Measurements from ENCODE around the gene KATNIP.

KATNIP gene

DNA sequence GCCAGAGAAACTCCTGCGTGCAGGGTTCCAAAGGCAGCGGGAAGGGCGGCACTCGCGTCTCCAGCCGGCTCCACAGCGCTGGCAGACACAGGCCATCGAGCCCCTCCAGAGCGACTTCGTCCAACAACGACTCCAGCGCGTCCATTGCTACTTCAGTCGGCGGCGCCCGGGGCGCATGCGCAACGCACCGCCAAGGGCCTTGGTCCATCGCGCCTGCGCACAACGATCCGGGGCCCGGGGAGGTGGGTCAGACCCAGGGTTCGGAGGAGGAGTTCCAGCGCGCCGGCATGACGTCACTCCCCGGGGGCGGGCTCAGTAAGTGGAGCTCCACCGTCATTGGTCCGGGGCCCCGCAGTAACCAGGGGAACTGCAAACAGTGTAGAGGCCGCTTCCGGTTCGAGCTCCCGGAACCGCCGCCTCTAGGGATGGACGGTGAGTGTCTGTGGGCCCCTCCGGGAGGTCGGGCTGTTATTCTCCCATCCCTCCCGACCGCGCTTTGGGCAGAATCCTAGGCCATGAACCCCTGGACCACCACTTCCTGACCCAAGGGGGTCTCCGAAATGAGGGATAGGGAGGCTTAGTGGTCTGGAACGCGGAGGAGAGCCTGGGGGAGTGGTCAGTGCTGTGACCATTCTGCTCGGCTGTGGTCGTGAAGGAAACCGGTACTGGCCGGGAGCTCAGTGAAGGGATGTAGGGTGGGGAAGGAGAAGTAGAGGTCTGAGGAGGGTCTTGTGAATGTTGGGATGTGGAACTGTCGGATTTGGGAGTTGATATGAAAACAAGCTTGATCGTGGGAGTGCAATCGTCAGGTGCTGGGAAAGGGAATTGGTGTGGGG, at the start of gene KATNIP, which contains the start of gene GTF3C1:
KATNIP (plus strand) TSS at position 399 of the 836 bp plus-strand sequence; CDS start at position 426, 27 bp downstream.
GTF3C1 (minus strand) TSS at position 168 of the 836 bp plus-strand sequence; CDS start at position 145, 23 bp downstream.
- peak; percentile 60 for DNase-seq

DNA sequence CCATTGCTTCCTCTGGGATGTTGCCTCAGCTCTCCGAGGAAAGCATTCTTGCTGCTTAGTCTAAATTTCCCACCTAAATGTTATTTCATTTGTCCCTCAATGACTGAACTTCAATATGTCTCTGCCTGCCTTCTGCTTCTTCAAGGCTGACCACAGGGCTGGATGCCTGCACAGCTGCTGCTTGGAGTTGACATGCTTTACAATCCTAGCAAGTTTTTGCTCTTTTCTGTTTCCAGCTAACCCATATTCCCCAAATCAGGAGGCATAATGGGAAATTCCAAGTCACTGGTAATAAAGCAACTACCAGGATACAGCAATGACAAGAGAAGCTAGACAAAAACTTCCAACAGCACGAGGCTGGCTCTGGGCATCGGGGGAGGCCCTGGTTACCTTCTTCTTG, 49.1 kb upstream of the KATNIP start:
- no peak for DNase-seq

DNA sequence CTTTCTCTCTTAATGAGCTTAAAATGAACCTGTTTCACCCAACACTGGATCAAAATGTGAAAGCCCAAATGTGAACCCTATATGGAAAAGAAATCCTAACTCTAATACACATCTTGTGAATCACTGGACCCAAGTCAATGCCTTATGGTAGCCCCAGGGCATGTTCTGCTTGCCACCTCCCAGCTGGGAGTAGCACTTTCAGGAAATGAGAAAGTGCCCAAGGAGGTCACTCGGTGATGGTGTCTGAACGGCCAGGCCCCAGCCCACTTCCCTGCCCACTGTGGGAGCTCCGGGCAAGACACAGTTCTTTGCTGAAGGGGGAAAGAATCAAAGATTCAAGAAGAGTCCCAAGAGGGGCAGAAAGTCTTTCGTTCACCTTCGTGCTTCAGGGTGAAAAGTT, 46.3 kb upstream of the KATNIP start:
- no peak for DNase-seq

DNA sequence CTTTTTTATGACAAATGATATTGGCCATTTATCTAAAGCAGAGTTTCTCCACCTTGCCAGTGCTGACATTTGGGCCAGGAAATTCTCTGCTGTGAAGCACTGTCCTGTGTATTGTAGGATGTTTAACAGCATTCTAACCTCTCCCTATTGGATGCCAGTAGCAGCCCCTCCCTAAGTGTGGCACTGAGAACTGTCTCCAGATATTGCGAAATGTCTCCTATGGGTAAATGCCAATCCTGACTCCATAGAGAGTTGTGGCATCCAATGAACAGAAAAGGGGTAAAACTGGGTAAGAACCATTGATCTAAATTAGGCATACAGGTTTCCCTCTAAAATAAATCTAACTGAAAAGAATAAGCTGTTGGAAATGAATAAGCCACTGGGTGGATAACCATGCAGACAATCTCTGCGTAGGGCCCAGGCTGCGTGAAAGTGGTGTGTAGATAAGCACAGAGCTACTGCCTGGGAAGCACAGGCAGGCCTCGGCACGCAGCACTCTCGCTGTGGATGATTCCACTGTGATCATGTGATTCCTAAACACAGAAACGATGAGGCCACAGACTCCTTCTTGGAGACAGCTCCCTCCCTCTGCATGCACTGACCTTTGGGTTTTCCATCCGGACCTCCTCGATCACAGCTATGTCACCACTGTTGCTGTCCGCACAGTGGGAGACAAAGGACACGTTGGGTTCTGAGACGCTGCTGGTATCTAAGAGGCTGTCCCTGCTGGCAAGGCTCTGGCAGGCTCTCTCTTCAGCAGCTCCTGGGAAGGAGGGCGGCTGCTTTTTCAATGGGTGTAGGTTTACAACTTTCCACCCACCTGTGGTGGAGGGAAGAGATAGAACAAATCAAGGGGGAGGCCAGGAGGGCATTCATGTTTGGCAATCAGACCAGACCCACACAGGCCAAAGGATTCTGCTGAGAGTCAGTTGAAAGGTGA, 44.4 kb upstream of the KATNIP start:
- DNase-seq = no peak

DNA sequence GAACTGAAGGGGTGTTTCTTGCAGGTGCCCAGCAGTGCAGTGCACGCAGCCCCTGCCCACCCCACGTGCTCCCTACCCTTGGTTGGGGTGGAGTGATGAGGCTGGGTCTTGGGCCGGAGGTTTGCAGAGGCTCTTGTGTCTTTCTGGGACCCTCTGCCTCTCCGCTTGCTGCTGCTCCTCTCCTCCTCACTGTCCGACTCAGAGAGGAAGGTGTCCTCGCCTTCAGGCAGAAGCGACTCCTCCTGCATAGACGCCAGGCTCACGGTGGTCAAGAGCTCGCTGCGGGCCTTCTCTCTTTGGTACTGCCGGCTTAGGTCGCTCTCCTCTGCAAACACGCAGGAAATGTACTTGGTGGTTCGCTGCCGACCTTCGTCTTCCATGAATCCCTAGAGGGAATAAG, 43.2 kb upstream of the KATNIP start:
- DNase-seq = no peak

DNA sequence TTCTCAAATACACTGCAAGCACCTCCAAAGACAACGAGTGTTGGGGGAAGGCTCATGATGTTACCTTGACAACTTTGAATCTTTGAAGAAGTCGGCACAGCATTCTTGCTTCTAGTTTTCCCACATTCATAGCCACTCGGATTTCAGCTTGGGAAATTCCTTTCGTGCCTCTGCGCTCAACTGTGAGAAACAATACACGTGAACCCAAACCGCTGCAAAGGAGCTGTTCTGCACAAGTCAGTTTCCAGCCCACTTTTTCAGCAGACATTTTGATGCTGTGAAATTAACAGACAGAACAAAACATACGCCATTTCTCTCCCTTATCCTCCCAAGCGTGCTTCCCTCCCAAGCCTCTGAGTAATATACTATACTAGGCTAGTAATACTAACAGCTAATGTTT, 41.5 kb upstream of the KATNIP start:
- no peak for DNase-seq

DNA sequence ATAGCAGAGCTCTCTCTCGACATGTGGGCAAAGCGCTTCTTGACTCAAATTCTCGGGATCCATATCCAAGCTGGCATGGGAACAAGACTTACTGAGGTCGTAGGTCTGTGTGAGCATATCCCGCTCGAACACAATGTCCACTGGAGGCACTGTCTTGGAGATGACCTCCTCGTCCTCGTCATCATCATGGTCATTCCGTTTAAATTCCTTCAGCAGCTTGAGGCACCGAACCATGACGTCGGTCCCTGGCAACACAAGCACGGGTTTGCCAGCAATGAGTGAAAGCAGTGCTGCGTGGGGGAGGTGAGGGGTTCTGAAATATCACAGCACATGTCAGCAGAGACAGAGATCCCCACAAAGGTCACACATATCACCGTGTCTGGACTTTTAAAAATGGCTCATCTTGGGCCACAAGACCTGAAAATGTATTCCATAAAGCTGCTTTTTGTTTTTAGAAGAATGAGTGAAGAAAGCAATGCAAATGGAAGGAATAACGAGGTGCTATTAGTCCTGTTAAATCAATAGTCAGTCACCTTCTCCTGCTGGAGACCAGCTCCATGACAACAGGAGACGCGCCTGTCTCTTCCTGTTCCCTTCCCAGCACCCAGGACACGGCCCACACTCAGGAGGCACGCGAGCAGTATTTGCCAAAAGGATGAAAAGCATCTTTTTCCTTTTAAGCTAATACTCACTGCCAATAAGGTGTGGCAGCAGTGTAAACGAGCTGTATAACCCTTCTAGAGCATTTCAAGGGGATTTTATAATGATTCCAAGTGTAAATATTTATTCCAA, 38.1 kb upstream of the KATNIP start:
- DNase-seq = no peak

DNA sequence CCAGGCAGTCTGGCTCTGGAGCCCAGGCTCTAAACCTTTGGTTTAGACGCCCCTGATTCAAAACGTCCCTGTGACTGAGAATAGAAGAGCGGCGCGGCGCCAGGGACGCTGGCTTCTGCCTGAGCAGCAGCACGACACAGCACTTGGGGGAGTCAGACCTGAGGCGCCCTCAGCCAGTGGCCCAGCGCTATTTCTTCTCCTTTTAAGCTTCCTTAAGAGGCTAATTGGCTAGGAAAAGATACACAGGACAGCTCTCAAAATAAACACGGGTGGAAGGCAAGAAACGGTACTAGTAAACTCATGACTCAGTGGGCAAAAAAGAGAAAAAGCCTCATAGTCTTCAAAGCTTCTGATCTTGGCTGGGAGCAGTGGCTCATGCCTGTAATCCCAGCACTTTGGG, 35.1 kb upstream of the KATNIP start:
- no peak for DNase-seq

DNA sequence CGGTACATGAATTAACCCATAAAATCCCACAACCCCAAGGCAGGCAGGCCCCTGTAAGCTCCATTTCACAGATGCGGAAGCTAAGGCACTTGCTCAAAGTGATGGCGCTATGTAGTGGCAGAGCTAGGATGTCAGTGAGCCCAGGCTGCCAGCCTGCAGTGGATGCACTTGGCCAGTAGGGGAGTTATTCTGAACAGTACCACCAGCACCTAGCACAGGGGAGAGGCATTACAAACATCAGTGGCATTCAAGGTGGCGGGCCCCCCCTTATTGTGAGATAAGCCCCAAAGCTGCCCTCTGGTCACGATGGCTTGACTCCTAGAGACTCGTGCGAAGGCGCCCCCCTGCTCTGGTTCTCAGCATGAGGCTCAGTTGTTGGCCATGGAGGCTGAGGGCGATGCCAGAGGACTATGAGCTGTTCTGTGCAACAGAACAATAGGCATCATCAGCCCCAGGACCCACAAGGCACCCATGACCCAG, 34.0 kb upstream of the KATNIP start:
- DNase-seq = no peak

DNA sequence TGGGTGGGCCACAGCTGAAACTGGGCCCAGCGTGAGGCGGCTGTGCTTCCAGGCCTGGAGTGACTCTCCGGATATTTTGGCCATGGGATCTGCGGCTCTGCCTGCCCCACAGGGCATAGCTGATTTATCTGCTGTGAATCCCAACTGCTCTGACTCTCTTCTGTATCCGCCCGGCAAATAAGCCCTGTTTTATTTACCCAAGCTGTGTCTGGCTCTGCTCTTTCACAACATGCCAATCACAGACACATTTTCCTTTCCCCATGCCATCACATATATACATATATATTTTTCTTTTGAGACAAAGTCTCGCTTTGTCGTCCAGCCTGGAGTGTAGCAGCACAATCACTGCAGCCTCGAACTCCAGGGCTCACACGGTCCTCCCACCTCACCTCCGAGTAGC, 33.6 kb upstream of the KATNIP start:
- no peak for DNase-seq

DNA sequence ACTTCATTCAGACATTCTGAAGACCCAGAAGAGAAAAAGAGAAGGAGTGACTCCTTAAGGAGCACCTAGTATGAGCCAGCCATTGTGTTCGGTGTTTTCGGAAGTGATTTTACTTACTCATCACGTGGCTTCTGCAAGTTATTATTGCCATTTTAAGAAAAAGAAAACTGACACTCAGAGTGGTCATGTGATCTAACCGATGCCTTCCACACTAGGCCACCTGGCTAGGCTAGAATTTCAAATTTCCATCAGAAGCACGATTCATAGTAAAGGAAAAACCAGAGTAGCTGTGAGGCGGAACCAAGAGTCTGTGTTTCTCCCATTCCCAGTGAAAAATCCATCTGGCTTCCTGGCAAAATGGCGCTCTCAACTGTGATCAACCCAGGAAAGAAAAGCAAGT, 32.3 kb upstream of the KATNIP start:
- DNase-seq = no peak

DNA sequence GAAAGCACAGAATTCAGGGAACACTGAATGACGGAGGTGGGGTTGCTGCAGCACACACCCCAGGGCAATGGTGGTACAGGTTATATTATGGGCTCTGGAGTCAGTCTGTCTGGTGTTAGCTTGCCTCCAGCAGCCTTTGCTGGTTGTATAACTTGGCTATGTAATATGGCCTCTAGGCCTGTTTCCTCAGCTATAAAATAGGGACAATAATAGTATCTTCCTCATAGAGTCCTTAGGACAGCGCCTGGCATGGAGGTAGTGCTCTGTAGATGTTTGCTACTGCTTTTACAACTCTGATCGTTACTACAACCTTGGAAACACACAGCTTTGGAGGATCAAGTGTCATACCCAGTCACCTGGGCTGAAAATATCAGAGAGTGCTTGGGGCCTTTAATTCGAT, 31.7 kb upstream of the KATNIP start:
- no peak for DNase-seq

DNA sequence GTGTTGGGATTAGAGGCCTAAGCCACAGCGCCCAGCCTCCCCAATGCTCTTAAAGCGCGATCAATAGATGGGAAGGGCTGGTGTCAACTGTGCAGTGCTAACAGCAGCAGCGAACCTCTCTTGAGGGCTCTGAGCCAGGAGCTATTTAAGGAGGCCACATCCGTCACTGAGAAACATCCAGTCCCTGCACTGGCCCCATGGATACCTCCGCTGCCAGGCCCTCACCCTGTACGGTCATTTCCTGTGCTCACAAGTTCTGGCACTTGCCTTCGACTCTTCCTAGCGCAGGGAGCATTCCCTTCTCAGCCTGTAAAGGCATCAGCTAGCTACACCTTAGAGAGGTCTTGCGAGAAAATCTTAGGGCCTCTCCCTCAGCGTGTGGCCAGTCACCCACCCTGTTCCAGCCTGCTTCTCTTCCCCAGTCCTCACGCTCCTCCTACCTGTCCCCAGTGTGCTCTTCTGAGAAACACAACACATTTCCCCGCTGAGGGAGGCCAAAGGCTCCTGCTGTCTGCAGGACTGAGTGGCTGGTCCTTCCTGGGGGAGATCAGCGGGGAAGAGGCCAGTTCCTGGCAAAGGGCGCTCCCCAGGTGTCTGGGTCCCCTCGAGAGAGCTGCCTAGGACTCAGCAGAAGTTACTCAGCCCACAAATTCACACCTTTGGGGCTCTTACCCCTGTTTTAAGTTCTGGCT, 28.8 kb upstream of the KATNIP start:
- no peak for DNase-seq

DNA sequence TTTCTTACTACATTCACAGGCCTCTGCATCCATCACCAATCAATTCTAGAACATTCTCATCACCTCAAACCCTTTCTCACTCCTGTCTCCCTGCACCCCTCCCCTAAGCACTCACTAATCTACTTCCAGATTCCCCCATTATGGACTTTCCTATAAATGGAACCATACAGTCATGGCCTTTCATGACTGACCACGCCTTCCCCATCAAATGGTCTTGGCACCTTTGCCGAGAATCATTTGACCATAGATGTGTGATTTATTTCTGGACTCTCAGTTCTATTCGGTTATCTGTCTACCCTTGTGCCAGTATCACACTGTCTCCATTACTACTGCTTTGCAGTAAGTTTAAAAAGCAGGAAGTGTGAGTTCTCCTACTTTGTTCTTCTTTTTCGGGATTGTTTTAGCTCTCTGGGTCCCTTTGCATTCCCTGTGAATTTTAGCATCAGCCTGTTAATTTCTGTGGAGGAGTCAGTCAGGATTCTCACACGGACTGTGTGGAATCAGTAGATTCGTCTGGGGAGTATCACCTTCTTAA, 27.7 kb upstream of the KATNIP start:
- DNase-seq = no peak

DNA sequence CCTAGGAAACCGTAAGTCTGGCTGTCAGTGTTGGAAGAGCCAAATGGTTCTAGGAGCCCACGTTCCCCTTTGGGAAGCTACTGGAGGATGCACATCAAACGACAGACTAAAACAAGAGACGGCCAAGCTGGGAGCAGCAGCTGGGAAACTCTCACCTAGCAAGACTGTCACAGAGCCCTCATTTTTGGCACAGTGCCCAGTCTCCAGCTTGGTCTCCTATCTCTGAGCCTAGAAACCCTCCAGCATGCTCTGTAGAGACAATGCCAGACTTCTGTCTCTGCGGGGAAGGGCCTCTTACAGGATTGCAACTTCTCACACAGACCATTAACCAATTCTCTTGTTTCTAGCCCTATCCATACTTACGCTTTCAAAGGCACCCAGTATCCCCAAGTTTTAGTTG, 23.8 kb upstream of the KATNIP start:
- no peak for DNase-seq

DNA sequence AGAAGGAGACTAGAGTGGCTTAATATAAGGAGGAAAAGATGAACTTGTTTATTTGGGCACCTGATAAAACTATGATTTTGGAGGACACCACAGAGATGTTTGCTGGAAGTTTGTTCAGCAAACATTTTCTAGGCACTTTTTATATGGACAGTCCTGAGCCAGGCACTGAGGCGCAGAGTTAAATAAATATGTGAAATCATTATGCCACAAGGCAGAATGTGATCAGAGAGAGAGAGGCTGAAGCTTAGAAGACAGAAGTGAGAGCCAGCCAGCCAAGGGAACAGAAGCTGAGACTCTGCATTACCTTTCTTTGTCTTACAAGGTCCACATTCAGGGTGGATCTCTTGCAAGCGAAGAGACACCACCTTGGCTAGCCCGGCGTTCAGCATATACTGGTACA, 21.6 kb upstream of the KATNIP start:
- DNase-seq = no peak

DNA sequence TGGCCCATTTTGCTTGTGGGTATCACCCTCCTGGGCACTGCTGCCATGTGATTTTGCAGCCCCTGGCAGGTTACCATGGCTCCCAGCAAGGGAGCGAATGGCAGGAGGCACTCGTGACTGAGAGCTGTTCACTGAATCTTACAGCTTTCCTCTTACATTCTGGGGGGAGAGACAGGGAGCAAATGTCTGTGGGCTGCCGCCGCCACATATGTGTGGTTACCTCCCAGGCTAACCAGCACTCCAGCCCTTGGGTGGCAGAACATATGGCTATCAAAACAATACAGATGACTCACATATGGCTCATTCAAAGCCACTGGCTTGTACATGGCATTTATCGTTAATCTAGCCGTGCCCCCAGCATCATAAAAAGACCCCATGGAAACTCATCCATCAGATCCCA, 20.0 kb upstream of the KATNIP start:
- no peak for DNase-seq

DNA sequence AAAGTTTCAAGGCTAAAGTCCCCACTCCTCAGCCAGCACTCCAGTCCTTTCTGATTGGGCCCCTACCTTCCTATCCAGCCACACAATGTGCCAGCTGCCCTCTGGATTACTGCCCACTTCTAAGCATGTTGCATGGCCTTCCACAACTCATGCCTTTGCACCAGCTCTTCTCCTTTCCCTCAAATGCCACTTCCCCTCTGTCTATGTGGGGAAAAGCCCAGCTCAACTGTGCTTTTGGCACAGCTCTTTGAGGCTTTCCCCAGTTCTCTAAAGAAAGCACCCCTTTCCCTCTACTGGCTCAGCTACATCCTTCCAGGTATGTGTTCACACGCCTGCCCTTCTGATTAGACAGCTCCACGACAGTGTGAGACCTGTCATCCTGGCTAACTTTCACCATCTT, 18.8 kb upstream of the KATNIP start:
- no peak for DNase-seq

DNA sequence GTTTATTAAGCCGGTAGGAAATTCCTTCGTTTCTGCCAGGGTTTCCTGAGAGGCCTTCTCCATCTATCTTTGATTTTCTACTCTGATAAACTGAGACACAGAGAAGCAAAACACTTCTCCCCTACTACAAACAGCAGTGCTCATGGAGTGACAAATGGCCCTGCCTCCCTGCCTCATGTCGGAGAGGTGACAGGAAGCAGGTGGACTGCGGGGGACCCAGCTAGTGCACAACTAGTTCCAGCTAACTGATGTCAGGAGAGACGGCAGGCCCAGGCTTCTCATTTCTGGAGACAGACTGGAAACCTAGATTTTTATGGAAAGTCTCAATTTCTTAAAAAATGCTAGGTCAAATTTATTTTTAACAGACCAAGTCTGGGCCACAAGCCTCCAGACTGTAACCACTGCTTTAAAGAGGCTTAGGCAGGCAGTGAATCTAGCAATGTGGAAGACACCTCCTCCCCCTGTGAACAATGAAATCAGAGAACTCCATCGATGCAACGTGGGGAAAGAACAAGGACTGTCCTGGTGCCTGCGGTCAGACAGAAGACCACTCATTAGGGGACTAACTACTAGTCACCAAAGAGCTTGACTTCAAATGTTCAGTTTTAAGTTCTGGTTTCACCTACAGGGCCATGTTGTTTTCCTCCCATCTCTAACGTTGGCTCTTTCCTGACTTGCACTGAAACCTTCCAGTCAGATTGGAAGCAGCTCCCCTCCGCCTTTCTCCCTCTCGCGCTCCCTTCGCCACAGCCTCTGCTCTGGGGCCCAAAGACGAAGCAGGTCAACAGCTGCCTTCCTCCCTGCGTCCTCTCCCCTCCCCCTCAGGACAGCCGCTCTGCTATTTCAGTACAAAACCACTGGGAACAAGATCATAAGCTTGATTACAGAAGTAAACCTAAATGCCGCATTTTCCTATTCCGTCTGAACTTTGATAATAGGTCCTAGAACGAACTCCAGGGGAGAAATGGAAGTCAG, 17.8 kb upstream of the KATNIP start:
- DNase-seq = no peak

DNA sequence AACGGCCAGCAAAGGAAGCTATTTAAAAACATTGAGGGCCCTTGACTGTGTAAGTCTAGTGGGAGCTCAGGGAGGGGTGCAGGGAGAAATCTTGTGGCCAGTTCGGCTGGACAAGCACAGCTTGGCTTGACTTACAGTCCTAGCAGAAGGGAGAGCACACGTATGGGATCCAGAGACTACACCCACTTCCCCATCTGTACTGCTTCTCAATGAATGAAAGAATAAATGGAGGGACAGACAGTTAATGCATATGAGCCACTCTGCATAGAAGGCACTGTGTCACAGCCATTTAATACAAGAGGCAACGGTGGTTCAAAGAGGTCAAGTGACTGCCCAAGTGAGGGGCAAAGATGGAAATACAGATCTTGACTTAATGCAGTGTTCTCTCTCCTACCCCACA, 15.7 kb upstream of the KATNIP start:
- DNase-seq = no peak

DNA sequence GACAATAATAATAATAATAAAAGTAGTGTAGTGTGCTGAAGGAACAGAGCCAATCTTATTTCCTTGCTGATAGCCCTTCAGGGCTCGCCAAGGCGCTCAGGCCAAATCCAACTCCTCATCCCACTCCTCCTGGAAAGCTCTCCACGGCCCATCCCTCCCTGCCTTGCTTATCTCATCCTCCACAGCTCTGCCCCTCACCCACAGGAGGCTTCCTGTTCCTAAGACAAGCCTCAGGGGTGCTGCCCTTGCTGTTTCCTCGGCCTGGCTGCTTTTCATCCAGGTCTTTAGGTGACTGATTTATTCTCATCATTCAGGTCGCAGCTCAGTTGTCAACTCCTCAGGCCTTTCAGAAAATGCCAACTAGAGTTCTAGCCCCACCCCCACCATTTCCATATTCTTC, 11.4 kb upstream of the KATNIP start:
- DNase-seq = no peak
